Measurements from ENCODE around the gene RAB27A. TPM values are rescaled to one million over a fixed set of nuclear protein-coding genes. Genes with fewer than 3 reads are reported as not detected.
"Not testable (repeated sequence)": the region's sequence is repeated elsewhere in the genome, so short reads cannot be mapped to it uniquely, and the experiment has no call there.

Gene RAB27A
- total and polyA plus RNA-seq, 10 of the 15 experiments (the other 5 are each of a cell fraction or from before 2014, with no cell fraction given), result 13.3 to 139 (median 35.2) TPM

DNA sequence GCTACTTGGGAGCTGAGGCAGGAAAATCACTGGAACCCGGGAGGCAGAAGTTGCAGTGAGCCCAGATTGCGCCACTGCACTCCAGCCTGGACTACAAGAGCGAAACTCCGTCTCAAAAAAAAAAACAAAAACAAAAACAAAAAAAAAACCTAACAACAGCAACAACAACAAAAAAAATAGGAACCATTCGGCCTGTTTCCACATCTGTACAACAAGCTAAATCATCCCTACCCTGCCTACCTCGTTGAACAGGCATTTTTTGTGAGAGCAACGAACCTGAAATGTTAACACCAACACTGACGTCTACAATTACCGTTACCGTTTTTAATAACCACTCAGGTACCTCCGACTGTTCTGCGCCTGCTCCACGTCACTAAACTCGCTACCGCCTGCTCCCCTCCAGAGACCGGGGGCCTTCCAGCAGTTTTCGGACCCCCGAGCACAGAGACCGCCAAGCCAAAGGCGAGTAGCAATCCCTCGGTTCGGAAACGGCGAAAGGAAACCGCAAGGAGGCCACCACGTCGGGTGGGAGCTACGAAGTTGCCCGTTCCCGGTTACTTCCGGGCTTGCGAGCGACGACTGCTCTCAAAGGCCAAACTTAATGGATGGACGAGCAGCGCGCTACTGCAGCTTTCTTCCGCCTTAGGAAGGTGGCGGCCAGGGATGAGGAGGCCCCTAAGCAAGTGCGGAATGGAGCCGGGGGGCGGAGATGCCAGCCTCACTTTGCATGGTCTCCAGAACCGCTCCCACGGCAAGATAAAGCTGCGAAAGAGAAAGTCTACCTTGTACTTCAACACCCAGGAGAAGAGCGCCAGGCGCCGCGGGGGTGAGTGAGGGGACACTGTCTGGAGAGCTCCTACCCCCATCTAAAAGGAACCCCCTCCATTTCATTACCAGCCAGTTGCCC, 29.2 kb upstream of the RAB27A start, which contains the start of the genes PIGB and PIGBOS1 (continued):
- 0 out of 2 replicates have a peak, but pooled peaks have one; percentile 28 for TF ChIP-seq CBX5 (IDR thresholded peaks at IDR 0.05; ENCODE audit: low read depth)
- TF ChIP-seq, protein P1, sequence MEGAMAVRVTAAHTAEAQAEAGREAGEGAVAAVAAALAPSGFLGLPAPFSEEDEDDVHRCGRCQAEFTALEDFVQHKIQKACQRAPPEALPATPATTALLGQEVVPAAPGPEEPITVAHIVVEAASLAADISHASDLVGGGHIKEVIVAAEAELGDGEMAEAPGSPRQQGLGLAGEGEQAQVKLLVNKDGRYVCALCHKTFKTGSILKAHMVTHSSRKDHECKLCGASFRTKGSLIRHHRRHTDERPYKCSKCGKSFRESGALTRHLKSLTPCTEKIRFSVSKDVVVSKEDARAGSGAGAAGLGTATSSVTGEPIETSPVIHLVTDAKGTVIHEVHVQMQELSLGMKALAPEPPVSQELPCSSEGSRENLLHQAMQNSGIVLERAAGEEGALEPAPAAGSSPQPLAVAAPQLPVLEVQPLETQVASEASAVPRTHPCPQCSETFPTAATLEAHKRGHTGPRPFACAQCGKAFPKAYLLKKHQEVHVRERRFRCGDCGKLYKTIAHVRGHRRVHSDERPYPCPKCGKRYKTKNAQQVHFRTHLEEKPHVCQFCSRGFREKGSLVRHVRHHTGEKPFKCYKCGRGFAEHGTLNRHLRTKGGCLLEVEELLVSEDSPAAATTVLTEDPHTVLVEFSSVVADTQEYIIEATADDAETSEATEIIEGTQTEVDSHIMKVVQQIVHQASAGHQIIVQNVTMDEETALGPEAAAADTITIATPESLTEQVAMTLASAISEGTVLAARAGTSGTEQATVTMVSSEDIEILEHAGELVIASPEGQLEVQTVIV (IDR thresholded peaks at IDR 0.05; ENCODE audit: borderline replicate concordance, partially characterized antibody), result peak; percentile 90
- TF ChIP-seq, protein P2, sequence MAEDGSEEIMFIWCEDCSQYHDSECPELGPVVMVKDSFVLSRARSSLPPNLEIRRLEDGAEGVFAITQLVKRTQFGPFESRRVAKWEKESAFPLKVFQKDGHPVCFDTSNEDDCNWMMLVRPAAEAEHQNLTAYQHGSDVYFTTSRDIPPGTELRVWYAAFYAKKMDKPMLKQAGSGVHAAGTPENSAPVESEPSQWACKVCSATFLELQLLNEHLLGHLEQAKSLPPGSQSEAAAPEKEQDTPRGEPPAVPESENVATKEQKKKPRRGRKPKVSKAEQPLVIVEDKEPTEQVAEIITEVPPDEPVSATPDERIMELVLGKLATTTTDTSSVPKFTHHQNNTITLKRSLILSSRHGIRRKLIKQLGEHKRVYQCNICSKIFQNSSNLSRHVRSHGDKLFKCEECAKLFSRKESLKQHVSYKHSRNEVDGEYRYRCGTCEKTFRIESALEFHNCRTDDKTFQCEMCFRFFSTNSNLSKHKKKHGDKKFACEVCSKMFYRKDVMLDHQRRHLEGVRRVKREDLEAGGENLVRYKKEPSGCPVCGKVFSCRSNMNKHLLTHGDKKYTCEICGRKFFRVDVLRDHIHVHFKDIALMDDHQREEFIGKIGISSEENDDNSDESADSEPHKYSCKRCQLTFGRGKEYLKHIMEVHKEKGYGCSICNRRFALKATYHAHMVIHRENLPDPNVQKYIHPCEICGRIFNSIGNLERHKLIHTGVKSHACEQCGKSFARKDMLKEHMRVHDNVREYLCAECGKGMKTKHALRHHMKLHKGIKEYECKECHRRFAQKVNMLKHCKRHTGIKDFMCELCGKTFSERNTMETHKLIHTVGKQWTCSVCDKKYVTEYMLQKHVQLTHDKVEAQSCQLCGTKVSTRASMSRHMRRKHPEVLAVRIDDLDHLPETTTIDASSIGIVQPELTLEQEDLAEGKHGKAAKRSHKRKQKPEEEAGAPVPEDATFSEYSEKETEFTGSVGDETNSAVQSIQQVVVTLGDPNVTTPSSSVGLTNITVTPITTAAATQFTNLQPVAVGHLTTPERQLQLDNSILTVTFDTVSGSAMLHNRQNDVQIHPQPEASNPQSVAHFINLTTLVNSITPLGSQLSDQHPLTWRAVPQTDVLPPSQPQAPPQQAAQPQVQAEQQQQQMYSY (CRISPR knock-in tag; IDR thresholded peaks at IDR 0.05), result no peak
- TF ChIP-seq RB1 (IDR thresholded peaks at IDR 0.05; ENCODE audit: borderline replicate concordance), result peak; percentile 62; the same call in 1 of the 2 replicates
- TF ChIP-seq POLR2A (IDR thresholded peaks at IDR 0.05; ENCODE audit: low read depth, low read length), result peak; percentile 93
- no peak for TF ChIP-seq ETV6 (conservative IDR thresholded peaks at IDR 0.05 in 1 of 2, IDR thresholded peaks at IDR 0.05 in 1 of 2; ENCODE audit: borderline replicate concordance in 1 of 2, low read depth in 1 of 2)
- peak; percentile 96 for TF ChIP-seq CBFB (IDR thresholded peaks at IDR 0.05; ENCODE audit: low read depth)
- TF ChIP-seq POLR2AphosphoS5 (IDR thresholded peaks at IDR 0.05; ENCODE audit: low read length), result peak; percentile 96
- peak; percentile 91 for TF ChIP-seq ELK1 (IDR thresholded peaks at IDR 0.05; ENCODE audit: low read depth, low read length)

GRCh38 chr15:55302801-55303200, 13.2 kb upstream of the RAB27A start:
- CTCF ChIA-PET; POLR2A ChIA-PET; H3K4me3 ChIP-seq; H3K79me2 ChIP-seq (ENCODE audit: control insufficient read depth, insufficient read depth, low read length); H2AFZ ChIP-seq (ENCODE audit: control insufficient read depth, low read depth, low read length); H4K20me1 ChIP-seq (ENCODE audit: control insufficient read depth, insufficient read depth); H3K27me3 ChIP-seq (replicated peaks in 1 of 2; ENCODE audit: control insufficient read depth in 2 of 2, insufficient read depth in 2 of 2, low read length in 1 of 2); in situ Hi-C loops (cut with MboI); RAD21 ChIA-PET (ENCODE audit: unreplicated experiment); SMC1A ChIA-PET (ENCODE audit: uncharacterized antibody, unreplicated experiment); FAIRE-seq; H3K9ac ChIP-seq (ENCODE audit: control insufficient read depth, insufficient read depth, low read length); intact Hi-C loops (cut with micrococcal nuclease; ENCODE audit: unreplicated experiment); H3K9me3 ChIP-seq (replicated peaks; ENCODE audit: control insufficient read depth, insufficient read depth, low read length); BruUV-seq (replicated peaks); DNase-seq (ENCODE audit: low read depth, low spot score); H3K27ac ChIP-seq (ENCODE audit: control insufficient read depth, insufficient read depth); H3K4me1 ChIP-seq (ENCODE audit: control insufficient read depth, insufficient read depth, low read length); ATAC-seq; H3K36me3 ChIP-seq (ENCODE audit: control insufficient read depth in 2 of 2, insufficient read depth in 2 of 2, low read length in 1 of 2); H3K4me2 ChIP-seq (ENCODE audit: control insufficient read depth, insufficient read depth): not testable (repeated sequence)
- WGBS (ENCODE audit: insufficient coverage, insufficient replicate concordance, low lambda C conversion rate, missing lambda C conversion rate), result no CpG with 5 or more reads among the region's 32 CpGs
